ENCODE data around the gene TRAPPC2L. TPM values are rescaled to one million over a fixed set of nuclear protein-coding genes. Genes with fewer than 3 reads are reported as not detected.

TRAPPC2L gene
- total and polyA plus RNA-seq, 2 experiments from 2014 or later = 59.3 to 167 TPM

- H3K27ac ChIP-seq (ENCODE audit: low read depth) = no peak overlapping the region
- no peaks in the 10 kb centered on the region; the same call in none of the 3 replicates for H3K9me3 Mint-ChIP-seq
- H3K79me2 ChIP-seq (replicated peaks; ENCODE audit: insufficient read depth) = no peaks in the 10 kb centered on the region
- H3K4me2 ChIP-seq = no peak overlapping the region
- no peak overlapping the region for H2AFZ ChIP-seq
- no peaks in the 10 kb centered on the region for H3K36me3 ChIP-seq (ENCODE audit: insufficient read depth)
- ATAC-seq (no peak), DNase-seq (ENCODE audit: low spot score) (no peak)
- H3K27me3 ChIP-seq (ENCODE audit: insufficient read depth) = no peaks in the 10 kb centered on the region
- no peaks in the 10 kb centered on the region; the same call in 2 of the 3 replicates for H3K36me3 Mint-ChIP-seq (ENCODE audit: low read depth)
- H3K27ac Mint-ChIP-seq = no peak overlapping the region
- H4K20me1 ChIP-seq (replicated peaks; ENCODE audit: insufficient read depth) = no peaks in the 10 kb centered on the region
- TF ChIP-seq EZH2phosphoT487 (IDR thresholded peaks at IDR 0.05; ENCODE audit: unreplicated experiment) (no peak), ZNF331 (CRISPR knock-in tag; IDR thresholded peaks at IDR 0.05; ENCODE audit: low read depth) (no peak)
- no peaks in the 10 kb centered on the region; the same call in 2 of the 3 replicates for H3K4me1 Mint-ChIP-seq
- no peaks in the 10 kb centered on the region for H3K4me1 ChIP-seq (ENCODE audit: insufficient read depth)
- H3K4me3 ChIP-seq = no peak overlapping the region
- H3K27me3 Mint-ChIP-seq (ENCODE audit: insufficient read depth, low read depth, poor library complexity) = peaks cover 19% of the 10 kb centered on the region
- H3K9me2 ChIP-seq (ENCODE audit: insufficient read depth) = no peaks in the 10 kb centered on the region
- H3F3A ChIP-seq (replicated peaks; ENCODE audit: low read depth) = no peaks in the 10 kb centered on the region
- no peak overlapping the region for H3K4me3 Mint-ChIP-seq
These were observed 21.4 kb downstream of the TRAPPC2L start for GRCh38 chr16:88878356-88878755.

DNA sequence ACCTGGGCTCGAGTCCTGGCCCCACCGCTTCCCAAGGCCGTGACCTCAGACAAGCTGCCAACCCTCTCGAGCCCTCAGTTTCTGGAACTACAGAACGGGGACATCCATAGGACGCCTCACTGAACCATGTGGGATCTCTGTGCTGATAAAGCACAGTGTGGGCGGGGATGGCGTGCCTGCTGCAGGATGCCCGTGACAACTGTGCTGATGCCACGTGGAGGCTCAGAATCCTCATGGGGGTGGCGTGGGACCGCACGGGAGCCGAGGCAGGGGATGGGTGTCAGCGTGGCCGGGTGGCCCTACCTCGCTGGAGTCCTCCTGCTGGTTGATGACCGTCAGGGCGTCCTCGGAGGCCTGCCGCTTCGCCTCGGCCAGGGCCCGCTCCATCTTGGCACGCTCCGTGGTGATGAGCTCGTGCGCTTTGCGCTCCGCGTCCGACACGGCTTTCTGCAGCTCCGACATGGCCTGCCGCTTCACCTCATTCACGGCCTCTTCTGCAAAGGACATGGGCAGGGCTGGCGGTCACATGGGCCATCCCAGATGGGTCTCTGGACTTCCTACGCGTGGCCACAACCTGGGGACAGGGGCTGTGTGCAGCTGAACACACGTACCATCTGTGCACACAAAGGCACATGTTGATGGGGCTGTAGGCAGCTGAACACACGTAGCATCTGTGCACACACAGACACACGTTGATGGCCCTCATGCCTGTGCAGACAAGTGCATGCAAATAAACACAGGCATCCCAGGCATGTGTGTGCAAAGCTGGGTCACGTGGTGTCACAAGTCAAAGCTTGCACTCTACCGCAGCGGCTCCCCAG lies 22.2 kb downstream of the TRAPPC2L start:
- Histone ChIP-seq H3K27me3 (ENCODE audit: insufficient read depth) (no peaks in the 10 kb centered on the region), H4K20me1 (replicated peaks; ENCODE audit: insufficient read depth) (no peaks in the 10 kb centered on the region), H3K4me1 (ENCODE audit: insufficient read depth) (no peaks in the 10 kb centered on the region), H3K9me2 (ENCODE audit: insufficient read depth) (no peaks in the 10 kb centered on the region), H3K4me3 (no peak overlapping the region), H3K79me2 (replicated peaks; ENCODE audit: insufficient read depth) (no peaks in the 10 kb centered on the region), H3F3A (replicated peaks; ENCODE audit: low read depth) (no peaks in the 10 kb centered on the region), H3K27ac (ENCODE audit: low read depth) (no peak overlapping the region), H2AFZ (no peak overlapping the region), H3K36me3 (ENCODE audit: insufficient read depth) (no peaks in the 10 kb centered on the region), H3K4me2 (no peak overlapping the region)
- DNase-seq (ENCODE audit: low spot score) (no peak), ATAC-seq (no peak)
- H3K36me3 Mint-ChIP-seq (ENCODE audit: low read depth) = no peaks in the 10 kb centered on the region; the same call in 2 of the 3 replicates
- no peaks in the 10 kb centered on the region; the same call in 2 of the 3 replicates for H3K4me1 Mint-ChIP-seq
- H3K4me3 Mint-ChIP-seq = no peak overlapping the region
- peaks cover 18% of the 10 kb centered on the region for H3K27me3 Mint-ChIP-seq (ENCODE audit: insufficient read depth, low read depth, poor library complexity)
- TF ChIP-seq NANOG (IDR thresholded peaks at IDR 0.05; ENCODE audit: borderline replicate concordance) = no peak
- TF ChIP-seq, protein P1, sequence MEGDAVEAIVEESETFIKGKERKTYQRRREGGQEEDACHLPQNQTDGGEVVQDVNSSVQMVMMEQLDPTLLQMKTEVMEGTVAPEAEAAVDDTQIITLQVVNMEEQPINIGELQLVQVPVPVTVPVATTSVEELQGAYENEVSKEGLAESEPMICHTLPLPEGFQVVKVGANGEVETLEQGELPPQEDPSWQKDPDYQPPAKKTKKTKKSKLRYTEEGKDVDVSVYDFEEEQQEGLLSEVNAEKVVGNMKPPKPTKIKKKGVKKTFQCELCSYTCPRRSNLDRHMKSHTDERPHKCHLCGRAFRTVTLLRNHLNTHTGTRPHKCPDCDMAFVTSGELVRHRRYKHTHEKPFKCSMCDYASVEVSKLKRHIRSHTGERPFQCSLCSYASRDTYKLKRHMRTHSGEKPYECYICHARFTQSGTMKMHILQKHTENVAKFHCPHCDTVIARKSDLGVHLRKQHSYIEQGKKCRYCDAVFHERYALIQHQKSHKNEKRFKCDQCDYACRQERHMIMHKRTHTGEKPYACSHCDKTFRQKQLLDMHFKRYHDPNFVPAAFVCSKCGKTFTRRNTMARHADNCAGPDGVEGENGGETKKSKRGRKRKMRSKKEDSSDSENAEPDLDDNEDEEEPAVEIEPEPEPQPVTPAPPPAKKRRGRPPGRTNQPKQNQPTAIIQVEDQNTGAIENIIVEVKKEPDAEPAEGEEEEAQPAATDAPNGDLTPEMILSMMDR (conservative IDR thresholded peaks at IDR 0.05; ENCODE audit: low read depth in 2 of 2) = no peak
- TF ChIP-seq JUNB (IDR thresholded peaks at IDR 0.05; ENCODE audit: unreplicated experiment) = no peak
- TF ChIP-seq ZNF114 (CRISPR knock-in tag; IDR thresholded peaks at IDR 0.05) = no peak
- H3K9me3 Mint-ChIP-seq = no peaks in the 10 kb centered on the region; the same call in none of the 3 replicates
- H3K27ac Mint-ChIP-seq = no peak overlapping the region

- no peaks in the 10 kb centered on the region; the same call in none of the 3 replicates for H3K9me3 Mint-ChIP-seq
- H3K27me3 Mint-ChIP-seq (ENCODE audit: insufficient read depth, low read depth, poor library complexity) = peaks cover 21% of the 10 kb centered on the region
- Histone ChIP-seq H3K79me2 (replicated peaks; ENCODE audit: insufficient read depth) (no peaks in the 10 kb centered on the region), H3K36me3 (ENCODE audit: insufficient read depth) (no peaks in the 10 kb centered on the region), H3K4me1 (ENCODE audit: insufficient read depth) (no peaks in the 10 kb centered on the region), H3F3A (replicated peaks; ENCODE audit: low read depth) (no peaks in the 10 kb centered on the region), H3K4me2 (no peak overlapping the region), H3K27ac (ENCODE audit: low read depth) (no peak overlapping the region), H3K4me3 (no peak overlapping the region), H3K27me3 (ENCODE audit: insufficient read depth) (no peaks in the 10 kb centered on the region), H4K20me1 (replicated peaks; ENCODE audit: insufficient read depth) (no peaks in the 10 kb centered on the region), H3K9me2 (ENCODE audit: insufficient read depth) (no peaks in the 10 kb centered on the region), H2AFZ (no peak overlapping the region)
- H3K4me1 Mint-ChIP-seq = no peaks in the 10 kb centered on the region; the same call in 2 of the 3 replicates
- no peak for ATAC-seq
- no peaks in the 10 kb centered on the region; the same call in 2 of the 3 replicates for H3K36me3 Mint-ChIP-seq (ENCODE audit: low read depth)
- H3K4me3 Mint-ChIP-seq = no peak overlapping the region
- no peak for TF ChIP-seq STAT1 (IDR thresholded peaks at IDR 0.05; ENCODE audit: unreplicated experiment)
- H3K27ac Mint-ChIP-seq = no peak overlapping the region
- no peak for DNase-seq (ENCODE audit: low spot score)
These were observed 22.8 kb downstream of the TRAPPC2L start for GRCh38 chr16:88879788-88880055.
